22Rv1 (cell line): ENCODE results near the gene WDR70.

Experiments used
- H3K27ac ChIP-seq: fragments of 450-650 bp; 2 replicates; pipeline ENCODE4 v1.5.1; 2017
- ZFX ChIP-seq: fragments of 450-650 bp; IDR thresholded peaks from 2 replicates; pipeline ENCODE4 v1.6.1; 2017; ENCODE audit warnings: antibody characterized with exemption, borderline replicate concordance
- TF ChIP-seq, protein P1 (sequence below): fragments of 450-650 bp; IDR thresholded peaks from 2 replicates; pipeline ENCODE4 v1.5.1; 2017; ENCODE audit warnings: mild to moderate bottlenecking

Gene WDR70

GRCh38 chr5:37539459-37539858, 160.3 kb downstream of the WDR70 start:
- H3K27ac ChIP-seq = 0 out of 2 replicates have a peak overlapping the region, but pooled peaks have one; percentile 16
- no peak for TF ChIP-seq ZFX
- TF ChIP-seq, protein P1, sequence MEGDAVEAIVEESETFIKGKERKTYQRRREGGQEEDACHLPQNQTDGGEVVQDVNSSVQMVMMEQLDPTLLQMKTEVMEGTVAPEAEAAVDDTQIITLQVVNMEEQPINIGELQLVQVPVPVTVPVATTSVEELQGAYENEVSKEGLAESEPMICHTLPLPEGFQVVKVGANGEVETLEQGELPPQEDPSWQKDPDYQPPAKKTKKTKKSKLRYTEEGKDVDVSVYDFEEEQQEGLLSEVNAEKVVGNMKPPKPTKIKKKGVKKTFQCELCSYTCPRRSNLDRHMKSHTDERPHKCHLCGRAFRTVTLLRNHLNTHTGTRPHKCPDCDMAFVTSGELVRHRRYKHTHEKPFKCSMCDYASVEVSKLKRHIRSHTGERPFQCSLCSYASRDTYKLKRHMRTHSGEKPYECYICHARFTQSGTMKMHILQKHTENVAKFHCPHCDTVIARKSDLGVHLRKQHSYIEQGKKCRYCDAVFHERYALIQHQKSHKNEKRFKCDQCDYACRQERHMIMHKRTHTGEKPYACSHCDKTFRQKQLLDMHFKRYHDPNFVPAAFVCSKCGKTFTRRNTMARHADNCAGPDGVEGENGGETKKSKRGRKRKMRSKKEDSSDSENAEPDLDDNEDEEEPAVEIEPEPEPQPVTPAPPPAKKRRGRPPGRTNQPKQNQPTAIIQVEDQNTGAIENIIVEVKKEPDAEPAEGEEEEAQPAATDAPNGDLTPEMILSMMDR = no peak

DNA sequence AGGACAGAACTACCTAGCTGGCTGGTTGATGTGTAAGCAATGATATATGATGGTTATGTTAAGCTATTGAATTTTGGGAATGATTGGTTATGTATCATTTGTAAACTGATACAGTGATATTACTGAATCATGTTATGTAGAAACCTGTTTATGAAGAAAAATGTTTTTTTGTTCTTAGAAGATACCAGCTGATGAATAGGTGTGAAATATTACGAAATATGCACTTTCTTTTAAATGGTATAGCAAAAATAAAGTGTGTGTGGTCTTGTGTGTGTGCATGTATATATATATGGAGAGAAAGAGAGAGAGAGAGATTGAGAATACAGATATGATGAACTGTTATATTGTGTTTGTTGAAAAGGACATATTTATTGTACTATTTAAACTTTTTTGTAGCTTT, 164.1 kb downstream of the WDR70 start:
- TF ChIP-seq ZFX = no peak
- TF ChIP-seq, protein P1 = no peak
- H3K27ac ChIP-seq = no peak overlapping the region

DNA sequence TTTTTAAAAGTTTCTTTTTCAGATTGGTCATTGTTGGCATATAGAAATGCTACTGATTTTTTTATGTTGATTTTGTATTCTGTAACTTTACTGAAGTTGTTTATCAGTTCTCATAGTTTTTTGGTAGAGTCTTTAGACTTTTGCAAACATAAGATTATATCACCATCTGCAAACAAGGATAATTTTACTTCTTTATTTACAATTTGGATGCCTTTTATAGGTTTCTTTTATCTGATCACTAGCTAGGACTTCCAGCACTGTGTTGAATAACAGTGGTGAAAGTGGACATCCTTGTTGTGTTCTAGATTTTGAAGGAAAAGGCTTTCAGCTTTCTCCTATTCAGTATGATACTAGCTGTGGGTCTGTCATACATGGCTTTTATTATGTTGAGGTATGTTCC, 170.3 kb downstream of the WDR70 start:
- TF ChIP-seq, protein P1 = no peak
- no peak for TF ChIP-seq ZFX
- peak overlapping the region; percentile 80 for H3K27ac ChIP-seq

DNA sequence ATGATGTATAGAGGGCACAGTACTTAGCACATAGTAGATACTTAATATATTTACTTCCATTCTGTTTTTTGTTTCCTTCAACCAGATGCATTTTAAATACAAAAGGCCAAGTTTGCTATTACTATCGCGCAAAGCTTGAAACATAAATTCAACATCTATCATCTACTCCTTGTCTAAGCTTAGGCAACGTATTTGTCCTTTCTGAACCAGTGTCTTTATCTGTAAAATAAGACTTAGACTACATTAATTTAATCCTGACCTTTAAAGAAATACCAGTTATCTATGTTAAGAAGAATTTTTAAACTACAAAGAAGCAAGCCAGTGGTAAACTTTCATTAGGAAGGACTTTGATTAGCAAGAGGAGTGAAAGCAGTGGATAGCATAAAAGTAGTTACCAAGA, 173.0 kb downstream of the WDR70 start:
- no peak overlapping the region; the same call in 1 of the 2 replicates for H3K27ac ChIP-seq
- TF ChIP-seq, protein P1 = no peak
- TF ChIP-seq ZFX = no peak

- peak overlapping the region; percentile 58 for H3K27ac ChIP-seq
- TF ChIP-seq, protein P1 = no peak
- no peak for TF ChIP-seq ZFX
Measured at GRCh38 chr5:37552770-37553719, 173.9 kb downstream of the WDR70 start.

GRCh38 chr5:37553720-37554404, 174.7 kb downstream of the WDR70 start:
- TF ChIP-seq, protein P1 = no peak
- no peak for TF ChIP-seq ZFX
- peak overlapping the region; percentile 58 for H3K27ac ChIP-seq

DNA sequence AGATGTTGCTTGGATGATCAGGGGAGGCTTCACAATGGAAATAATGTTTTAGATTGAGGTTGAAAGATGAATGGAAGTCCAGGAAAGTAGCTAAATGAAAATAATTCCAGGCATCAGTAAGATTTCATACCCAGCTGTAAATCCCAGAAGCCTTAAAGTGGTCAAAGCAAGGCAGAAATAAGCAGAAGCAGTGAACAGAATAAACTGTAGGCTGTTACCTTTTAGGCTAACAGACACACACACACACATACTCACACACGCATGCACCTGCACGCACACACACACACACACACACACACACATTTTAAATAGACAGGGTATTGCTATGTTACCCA, 175.3 kb downstream of the WDR70 start:
- H3K27ac ChIP-seq = peak overlapping the region; percentile 58
- no peak for TF ChIP-seq ZFX
- TF ChIP-seq, protein P1 = no peak
